ENCODE measurements around the gene SERPINA1. TPM values are rescaled to one million over a fixed set of nuclear protein-coding genes. Genes with fewer than 3 reads are reported as not detected.
A peak's percentile ranks its signal among the peaks of the same experiment; 100 is the strongest.

SERPINA1 gene
- total RNA-seq, 2 experiments from 2014 or later, result 4.3 to 4.7 TPM

DNA sequence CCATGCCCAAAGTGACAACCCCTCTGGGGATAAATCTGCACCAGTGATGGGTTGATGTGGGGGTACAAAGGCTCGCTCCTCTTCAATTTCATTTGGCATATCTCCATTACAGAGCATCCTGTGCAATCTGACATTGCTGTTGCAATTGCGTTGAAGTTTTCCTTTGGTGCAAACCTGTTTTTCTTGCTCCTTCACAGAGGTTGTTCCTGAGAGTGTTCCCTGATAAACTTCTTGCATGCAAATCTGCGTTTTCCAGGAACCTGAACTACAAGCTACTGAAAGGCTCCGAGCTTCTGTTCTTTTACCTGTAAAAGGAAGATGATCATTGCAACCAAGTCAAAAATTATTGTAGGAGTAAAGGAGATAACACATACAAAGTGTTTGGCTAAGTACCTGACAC lies 38.1 kb upstream of the SERPINA1 start:
- DNase-seq (no peak), ATAC-seq (ENCODE audit: poor library complexity) (no peak)
- peaks cover 11 to 24% of the 10 kb centered on the region in 2 experiments for H3K27me3 ChIP-seq (ENCODE audit: control insufficient read depth in 1 of 2, insufficient read depth in 2 of 2, low read length in 2 of 2)
- TF ChIP-seq, protein P1, sequence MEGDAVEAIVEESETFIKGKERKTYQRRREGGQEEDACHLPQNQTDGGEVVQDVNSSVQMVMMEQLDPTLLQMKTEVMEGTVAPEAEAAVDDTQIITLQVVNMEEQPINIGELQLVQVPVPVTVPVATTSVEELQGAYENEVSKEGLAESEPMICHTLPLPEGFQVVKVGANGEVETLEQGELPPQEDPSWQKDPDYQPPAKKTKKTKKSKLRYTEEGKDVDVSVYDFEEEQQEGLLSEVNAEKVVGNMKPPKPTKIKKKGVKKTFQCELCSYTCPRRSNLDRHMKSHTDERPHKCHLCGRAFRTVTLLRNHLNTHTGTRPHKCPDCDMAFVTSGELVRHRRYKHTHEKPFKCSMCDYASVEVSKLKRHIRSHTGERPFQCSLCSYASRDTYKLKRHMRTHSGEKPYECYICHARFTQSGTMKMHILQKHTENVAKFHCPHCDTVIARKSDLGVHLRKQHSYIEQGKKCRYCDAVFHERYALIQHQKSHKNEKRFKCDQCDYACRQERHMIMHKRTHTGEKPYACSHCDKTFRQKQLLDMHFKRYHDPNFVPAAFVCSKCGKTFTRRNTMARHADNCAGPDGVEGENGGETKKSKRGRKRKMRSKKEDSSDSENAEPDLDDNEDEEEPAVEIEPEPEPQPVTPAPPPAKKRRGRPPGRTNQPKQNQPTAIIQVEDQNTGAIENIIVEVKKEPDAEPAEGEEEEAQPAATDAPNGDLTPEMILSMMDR (IDR thresholded peaks at IDR 0.05), result no peak
- no peak overlapping the region for H3K4me3 ChIP-seq (ENCODE audit: low read length)
- no peak overlapping the region for H3K4me3 Mint-ChIP-seq
- no peaks in the 10 kb centered on the region for H3K36me3 Mint-ChIP-seq (ENCODE audit: low read depth)
- peaks cover 29% of the 10 kb centered on the region for H3K27me3 Mint-ChIP-seq
- CTCF ChIA-PET, result no interaction called here
- intact Hi-C loops (cut with DNase I, micrococcal nuclease), result no loop called here
- H3K27ac Mint-ChIP-seq, result no peak overlapping the region
- H3K9me3 Mint-ChIP-seq, result peaks cover 8% of the 10 kb centered on the region
- H3K36me3 ChIP-seq (ENCODE audit: insufficient read depth, low read length), result no peaks in the 10 kb centered on the region
- no peaks in the 10 kb centered on the region for H3K4me1 ChIP-seq (ENCODE audit: insufficient read depth, low read length)
- POLR2A ChIA-PET, result no interaction called here
- no peaks in the 10 kb centered on the region for H3K9me3 ChIP-seq (ENCODE audit: control insufficient read depth in 1 of 2, insufficient read depth in 1 of 2, low read length in 2 of 2)
- H3K4me1 Mint-ChIP-seq (ENCODE audit: low read depth), result peaks cover 5% of the 10 kb centered on the region
- H3K27ac ChIP-seq (ENCODE audit: low read depth in 1 of 2, low read length in 2 of 2), result no peak overlapping the region

DNA sequence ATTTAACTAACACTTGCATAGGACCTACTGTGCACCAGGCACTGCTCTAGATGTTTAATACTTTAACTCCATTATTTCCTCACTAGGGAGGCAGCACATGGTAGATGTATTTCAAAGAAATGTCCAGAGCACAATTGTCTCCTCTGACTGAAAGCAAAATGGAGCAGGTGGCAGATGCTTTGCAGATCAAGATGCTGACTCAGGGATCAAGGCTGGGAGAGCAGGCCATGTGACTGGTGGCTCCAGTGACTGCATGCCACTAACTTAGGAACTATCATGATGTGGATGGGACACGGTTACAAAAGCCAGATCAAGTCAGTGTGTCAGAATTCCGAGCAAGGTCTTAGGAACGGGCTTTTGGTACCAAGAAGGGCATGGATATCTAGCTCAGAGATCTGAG lies 36.0 kb upstream of the SERPINA1 start:
- intact Hi-C loops (cut with DNase I, micrococcal nuclease), result loop anchor here in 1 of 2 experiments (1.0 kb wide), 1 partner anchor 26 kb away; no protein-coding TSS in a partner anchor
- Histone ChIP-seq H3K9me3 (ENCODE audit: control insufficient read depth in 1 of 2, insufficient read depth in 1 of 2, low read length in 2 of 2) (no peaks in the 10 kb centered on the region), H3K36me3 (ENCODE audit: insufficient read depth, low read length) (no peaks in the 10 kb centered on the region), H3K27me3 (ENCODE audit: control insufficient read depth in 1 of 2, insufficient read depth in 2 of 2, low read length in 2 of 2) (peaks cover 11 to 24% of the 10 kb centered on the region in 2 experiments), H3K4me3 (ENCODE audit: low read length) (no peak overlapping the region), H3K4me1 (ENCODE audit: insufficient read depth, low read length) (no peaks in the 10 kb centered on the region), H3K27ac (ENCODE audit: low read depth in 1 of 2, low read length in 2 of 2) (no peak overlapping the region)
- TF ChIP-seq, protein P1 (IDR thresholded peaks at IDR 0.05), result no peak
- POLR2A ChIA-PET, result no interaction called here
- DNase-seq (no peak), ATAC-seq (ENCODE audit: poor library complexity) (no peak)
- CTCF ChIA-PET, result no interaction called here
- peaks cover 5% of the 10 kb centered on the region for H3K4me1 Mint-ChIP-seq (ENCODE audit: low read depth)
- H3K4me3 Mint-ChIP-seq, result no peak overlapping the region
- H3K36me3 Mint-ChIP-seq (ENCODE audit: low read depth), result no peaks in the 10 kb centered on the region
- no peak overlapping the region for H3K27ac Mint-ChIP-seq
- peaks cover 34% of the 10 kb centered on the region for H3K27me3 Mint-ChIP-seq
- no peaks in the 10 kb centered on the region for H3K9me3 Mint-ChIP-seq

DNA sequence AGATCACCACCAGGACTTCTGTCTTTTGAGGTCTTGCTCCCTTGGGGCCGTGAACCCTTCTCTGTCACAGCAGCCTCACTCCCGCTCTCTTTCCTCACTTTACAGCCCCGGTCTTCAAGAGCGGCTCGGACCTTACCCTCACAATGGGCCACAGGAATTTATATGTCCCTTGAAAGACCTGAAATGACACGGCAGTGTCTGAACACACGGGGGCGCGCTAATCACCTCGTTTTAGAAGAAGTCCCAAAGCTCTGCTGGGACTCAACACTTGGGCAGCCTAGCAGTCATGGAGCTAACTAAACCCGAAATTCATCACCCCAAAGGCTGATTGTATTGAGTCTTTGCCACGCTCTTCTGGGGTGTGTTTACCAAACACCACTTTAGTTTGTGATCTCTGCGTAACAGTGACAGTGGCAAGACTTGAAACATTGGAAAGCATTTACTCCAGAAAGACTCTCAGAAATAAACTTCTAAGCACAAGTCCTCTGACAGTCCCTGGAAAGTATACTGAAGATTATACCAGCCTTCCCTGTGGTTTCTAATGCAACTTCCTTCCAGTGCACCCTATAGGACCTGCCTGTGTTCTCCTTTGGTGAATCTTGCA lies 35.2 kb upstream of the SERPINA1 start:
- peak overlapping the region; percentile 43 for H3K4me3 Mint-ChIP-seq
- H3K4me1 Mint-ChIP-seq (ENCODE audit: low read depth), result peaks cover 5% of the 10 kb centered on the region
- POLR2A ChIA-PET, result no interaction called here
- H3K27ac Mint-ChIP-seq, result no peak overlapping the region
- DNase-seq (peak in 6 of 14 experiments; percentile 8 to 52 (median 24)), ATAC-seq (ENCODE audit: poor library complexity) (no peak)
- Histone ChIP-seq H3K27me3 (ENCODE audit: control insufficient read depth in 1 of 2, insufficient read depth in 2 of 2, low read length in 2 of 2) (peaks cover 13 to 24% of the 10 kb centered on the region in 2 experiments), H3K9me3 (ENCODE audit: control insufficient read depth in 1 of 2, insufficient read depth in 1 of 2, low read length in 2 of 2) (peaks cover 0 to 3% of the 10 kb centered on the region in 2 experiments), H3K36me3 (ENCODE audit: insufficient read depth, low read length) (no peaks in the 10 kb centered on the region), H3K4me3 (ENCODE audit: low read length) (no peak overlapping the region), H3K4me1 (ENCODE audit: insufficient read depth, low read length) (no peaks in the 10 kb centered on the region), H3K27ac (ENCODE audit: low read depth in 1 of 2, low read length in 2 of 2) (no peak overlapping the region)
- H3K9me3 Mint-ChIP-seq, result no peaks in the 10 kb centered on the region
- H3K27me3 Mint-ChIP-seq, result peaks cover 34% of the 10 kb centered on the region
- TF ChIP-seq, protein P1 (IDR thresholded peaks at IDR 0.05), result peak; percentile 37
- CTCF ChIA-PET, result no interaction called here
- H3K36me3 Mint-ChIP-seq (ENCODE audit: low read depth), result no peaks in the 10 kb centered on the region
- intact Hi-C loops (cut with DNase I, micrococcal nuclease), result loop anchor here in 1 of 2 experiments (1.0 kb wide), 1 partner anchor 27 kb away; no protein-coding TSS in a partner anchor

All from CD4-positive, alpha-beta T cell (primary cell).